CD4-positive, CD25-positive, alpha-beta regulatory T cell (primary cell): ENCODE measurements around the gene MAP7. TPM values are rescaled to one million over a fixed set of nuclear protein-coding genes. Genes with fewer than 3 reads are reported as not detected.
"Not testable (repeated sequence)": the region's sequence is repeated elsewhere in the genome, so short reads cannot be mapped to it uniquely, and the experiment has no call there.

ENCODE experiments used
- ATAC-seq, 2 donors: fragments of 150-1000 bp; cut with Tn5 transposase; one replicate each; pipeline ENCODE4 v1.10.0; 2021; ENCODE audit warnings: low read depth in 2 of 2, moderate number of reproducible peaks in 2 of 2, moderate library complexity in 1 of 2
- DNase-seq, 3 donors: peaks; one replicate each; pipeline versions ENCODE4 v3.0.0 to v3.0.0-alpha.2; 2012 to 2022; ENCODE audit warnings: mixed read lengths in 1 of 3
- H3K27ac ChIP-seq: one replicate; pipeline ENCODE4 v1.7.0; 2013; ENCODE audit warnings: mild to moderate bottlenecking, low read length; ENCODE audit not compliant: insufficient read depth, poor library complexity, severe bottlenecking
- H3K27me3 ChIP-seq: one replicate; pipeline ENCODE4 v1.7.0; 2013; ENCODE audit warnings: low read length; ENCODE audit not compliant: control insufficient read depth, insufficient read depth
- H3K36me3 ChIP-seq: one replicate; pipeline ENCODE4 v1.7.0; 2013; ENCODE audit warnings: mild to moderate bottlenecking, low read length, moderate library complexity; ENCODE audit not compliant: control insufficient read depth, insufficient read depth
- H3K4me1 ChIP-seq: 2 replicates; pipeline ENCODE4 v1.7.0; 2013; ENCODE audit warnings: mild to moderate bottlenecking, low read length; ENCODE audit not compliant: insufficient read depth, control insufficient read depth, poor library complexity, severe bottlenecking
- H3K4me3 ChIP-seq: one replicate; pipeline ENCODE4 v1.7.0; 2013; ENCODE audit warnings: low read depth, mild to moderate bottlenecking, low read length, moderate library complexity
- H3K9me3 ChIP-seq, 2 experiments: 1 replicate in 1 of 2; 2 replicates in 1 of 2; pipeline ENCODE4 v1.7.0; 2013; ENCODE audit warnings: low read length in 2 of 2, mild to moderate bottlenecking in 1 of 2, moderate library complexity in 1 of 2; ENCODE audit not compliant: control insufficient read depth in 2 of 2
- H3K27ac Mint-ChIP-seq, 3 donors: one replicate each; pipeline ENCODE4 v1.8.0; 2020 to 2022; ENCODE audit warnings: mild to moderate bottlenecking in 3 of 3, mixed read lengths in 3 of 3, moderate library complexity in 2 of 3
- H3K27me3 Mint-ChIP-seq: one replicate; pipeline ENCODE4 v1.8.0; 2022; ENCODE audit warnings: mild to moderate bottlenecking, mixed read lengths
- H3K36me3 Mint-ChIP-seq: one replicate; pipeline ENCODE4 v1.8.0; 2020; ENCODE audit warnings: mixed read lengths
- H3K4me1 Mint-ChIP-seq, 4 donors: one replicate each; pipeline ENCODE4 v1.8.0; 2020 to 2022; ENCODE audit warnings: mixed read lengths in 4 of 4, mild to moderate bottlenecking in 1 of 4
- H3K4me3 Mint-ChIP-seq, 4 donors: one replicate each; pipeline ENCODE4 v1.8.0; 2020 to 2022; ENCODE audit warnings: mild to moderate bottlenecking in 4 of 4, mixed read lengths in 4 of 4, moderate library complexity in 3 of 4
- H3K9me3 Mint-ChIP-seq, 7 donors: one replicate each; pipeline ENCODE4 v1.8.0; 2020 to 2022; ENCODE audit warnings: mixed read lengths in 7 of 7, mild to moderate bottlenecking in 3 of 7, moderate library complexity in 2 of 7
- polyA plus RNA-seq, 4 donors: library from polyadenylated mRNA; unstranded; fragments of 300-500 nt; fragmentation: Illumina TruSeq; gene quantifications; one replicate each; pipeline ENCODE4 v1.2.3, GENCODE V29; 2021
- total RNA-seq: library from RNA; stranded (reverse); gene quantifications from one replicate; pipeline ENCODE4 v1.2.3, GENCODE V29; 2022

Gene MAP7
- total and polyA plus RNA-seq, 5 donors from 2014 or later, result 0.06 to 0.72 (median 0.21) TPM

GRCh38 chr6:136396908-136397307 is 153.3 kb downstream of the MAP7 start:
- Mint-ChIP-seq H3K27me3 (peaks cover 4% of the 10 kb centered on the region), H3K4me1 (no peaks in the 10 kb centered on the region), H3K36me3 (peaks cover 5% of the 10 kb centered on the region), H3K9me3 (peaks cover 0 to 5% (median 0%) of the 10 kb centered on the region in 7 donors), H3K27ac (no peak overlapping the region), H3K4me3 (no peak overlapping the region)
- DNase-seq (no peak), ATAC-seq (no peak)
- Histone ChIP-seq H3K4me3 (no peak overlapping the region), H3K27ac (no peak overlapping the region), H3K4me1 (no peaks in the 10 kb centered on the region), H3K9me3 (no peaks in the 10 kb centered on the region), H3K27me3 (no peaks in the 10 kb centered on the region), H3K36me3 (no peaks in the 10 kb centered on the region)

GRCh38 chr6:136390959-136391358 is 159.3 kb downstream of the MAP7 start:
- H3K4me1 ChIP-seq, H3K4me1 Mint-ChIP-seq, H3K36me3 ChIP-seq, H3K27me3 ChIP-seq, H3K9me3 ChIP-seq, H3K4me3 Mint-ChIP-seq, H3K27ac ChIP-seq, H3K4me3 ChIP-seq, DNase-seq, H3K36me3 Mint-ChIP-seq, H3K9me3 Mint-ChIP-seq, ATAC-seq, H3K27ac Mint-ChIP-seq, H3K27me3 Mint-ChIP-seq: not testable (repeated sequence)

GRCh38 chr6:136387316-136387715 is 162.9 kb downstream of the MAP7 start:
- H3K4me3 ChIP-seq, result no peak overlapping the region

GRCh38 chr6:136383268-136383937 is 166.8 kb downstream of the MAP7 start:
- no peaks in the 10 kb centered on the region for H3K9me3 ChIP-seq
- no peaks in the 10 kb centered on the region for H3K36me3 Mint-ChIP-seq
- H3K4me1 ChIP-seq, result no peaks in the 10 kb centered on the region
- H3K27ac Mint-ChIP-seq, result no peak overlapping the region
- no peaks in the 10 kb centered on the region for H3K4me1 Mint-ChIP-seq
- no peaks in the 10 kb centered on the region for H3K9me3 Mint-ChIP-seq
- peaks cover 8% of the 10 kb centered on the region for H3K27me3 Mint-ChIP-seq
- peaks cover 2% of the 10 kb centered on the region for H3K27me3 ChIP-seq
- no peak overlapping the region for H3K4me3 Mint-ChIP-seq
- no peak for DNase-seq
- H3K27ac ChIP-seq, result no peak overlapping the region
- H3K36me3 ChIP-seq, result no peaks in the 10 kb centered on the region
- no peak for ATAC-seq
- no peak overlapping the region for H3K4me3 ChIP-seq

More at GRCh38 chr6:136387316-136387715, 162.9 kb downstream of the MAP7 start:
- Mint-ChIP-seq H3K4me3 (no peak overlapping the region), H3K27me3 (peaks cover under 1% of the 10 kb centered on the region), H3K27ac (no peak overlapping the region), H3K4me1 (no peaks in the 10 kb centered on the region), H3K9me3 (no peaks in the 10 kb centered on the region), H3K36me3 (no peaks in the 10 kb centered on the region)
- Histone ChIP-seq H3K27ac (no peak overlapping the region), H3K36me3 (no peaks in the 10 kb centered on the region), H3K9me3 (no peaks in the 10 kb centered on the region), H3K27me3 (peaks cover 2% of the 10 kb centered on the region), H3K4me1 (no peaks in the 10 kb centered on the region)
- DNase-seq (no peak), ATAC-seq (no peak)

GRCh38 chr6:136382676-136383252 is 167.5 kb downstream of the MAP7 start:
- Histone ChIP-seq H3K27ac (no peak overlapping the region), H3K27me3 (peaks cover 2% of the 10 kb centered on the region), H3K4me1 (no peaks in the 10 kb centered on the region), H3K36me3 (no peaks in the 10 kb centered on the region), H3K4me3 (no peak overlapping the region), H3K9me3 (no peaks in the 10 kb centered on the region)
- no peak overlapping the region for H3K4me3 Mint-ChIP-seq
- H3K9me3 Mint-ChIP-seq, result no peaks in the 10 kb centered on the region
- DNase-seq (no peak), ATAC-seq (no peak)
- H3K36me3 Mint-ChIP-seq, result no peaks in the 10 kb centered on the region
- H3K27ac Mint-ChIP-seq, result no peak overlapping the region
- H3K4me1 Mint-ChIP-seq, result no peaks in the 10 kb centered on the region
- H3K27me3 Mint-ChIP-seq, result peaks cover 8% of the 10 kb centered on the region

- H3K4me1 ChIP-seq, result no peaks in the 10 kb centered on the region
- no peak for DNase-seq
- Mint-ChIP-seq H3K27ac (no peak overlapping the region), H3K9me3 (no peaks in the 10 kb centered on the region), H3K27me3 (peaks cover 15% of the 10 kb centered on the region), H3K36me3 (peaks cover 4% of the 10 kb centered on the region), H3K4me3 (no peak overlapping the region), H3K4me1 (no peaks in the 10 kb centered on the region)
- no peak overlapping the region for H3K4me3 ChIP-seq
- H3K27ac ChIP-seq, result no peak overlapping the region
- no peaks in the 10 kb centered on the region for H3K36me3 ChIP-seq
- peaks cover 2% of the 10 kb centered on the region for H3K27me3 ChIP-seq
- H3K9me3 ChIP-seq, result no peaks in the 10 kb centered on the region
- ATAC-seq, result no peak
Observed at GRCh38 chr6:136378888-136379287, 171.3 kb downstream of the MAP7 start.

- H3K27ac ChIP-seq, H3K4me3 Mint-ChIP-seq, H3K4me1 ChIP-seq, H3K4me1 Mint-ChIP-seq, H3K9me3 Mint-ChIP-seq, DNase-seq, ATAC-seq, H3K4me3 ChIP-seq, H3K27me3 ChIP-seq, H3K36me3 ChIP-seq, H3K27me3 Mint-ChIP-seq, H3K36me3 Mint-ChIP-seq, H3K9me3 ChIP-seq, H3K27ac Mint-ChIP-seq: not testable (repeated sequence)
Observed at GRCh38 chr6:136375836-136376235, 174.4 kb downstream of the MAP7 start.

GRCh38 chr6:136371959-136372358 is 178.3 kb downstream of the MAP7 start:
- Mint-ChIP-seq H3K27ac (no peak overlapping the region), H3K9me3 (no peaks in the 10 kb centered on the region), H3K27me3 (peaks cover 4% of the 10 kb centered on the region), H3K36me3 (peaks cover 4% of the 10 kb centered on the region), H3K4me3 (no peak overlapping the region), H3K4me1 (peaks cover 0 to under 1% (median 0%) of the 10 kb centered on the region in 4 donors)
- no peak for ATAC-seq
- no peak overlapping the region for H3K4me3 ChIP-seq
- no peaks in the 10 kb centered on the region for H3K27me3 ChIP-seq
- H3K4me1 ChIP-seq, result no peaks in the 10 kb centered on the region
- no peak overlapping the region for H3K27ac ChIP-seq
- H3K9me3 ChIP-seq, result no peaks in the 10 kb centered on the region
- DNase-seq, result no peak
- H3K36me3 ChIP-seq, result no peaks in the 10 kb centered on the region
